T-cell (primary cell): ENCODE results near the gene MBNL3. TPM values are rescaled to one million over a fixed set of nuclear protein-coding genes. Genes with fewer than 3 reads are reported as not detected.

Experiments
- ATAC-seq, 4 experiments: fragments of 200-7000 bp in 3 of 4; fragments of 150-1000 bp in 1 of 4; cut with Tn5 transposase; replicated peaks in 1 of 4; 1 replicate in 3 of 4; 2 replicates in 1 of 4; pipeline ENCODE4 v1.10.0; 2021; ENCODE audit warnings: moderate library complexity in 3 of 4, mild to moderate bottlenecking in 2 of 4, moderate number of reproducible peaks in 1 of 4
- CTCF ChIA-PET, 2 donors: fragments of 300-600 bp; sonication (Branson Sonifier 250); formaldehyde crosslinking; loops; one replicate each; lab custom pipeline; 2022; ENCODE audit warnings: antibody characterized with exemption in 2 of 2; lab: Charles Lee
- POLR2A ChIA-PET, 2 donors: fragments of 300-600 bp; sonication (Branson Sonifier 250); formaldehyde crosslinking; loops; one replicate each; lab custom pipeline; 2022; ENCODE audit warnings: antibody characterized with exemption in 2 of 2; lab: Charles Lee
- DNase-seq, 35 experiments: peaks; one replicate each; pipeline versions ENCODE4 v3.0.0 to v3.0.0-alpha.2; 2013 to 2023
- H3K27ac ChIP-seq: one replicate; pipeline ENCODE4 v1.5.1; 2013; ENCODE audit warnings: low read length
- H3K27me3 ChIP-seq, 2 experiments: replicated peaks in 1 of 2; 1 replicate in 1 of 2; 2 replicates in 1 of 2; pipeline versions ENCODE4 v1.6.1 to v1.7.0; 2013; ENCODE audit warnings: low read length in 1 of 2, mixed read lengths in 1 of 2; ENCODE audit not compliant: control insufficient read depth in 2 of 2, insufficient read depth in 2 of 2; ENCODE audit errors: extremely low read depth in 1 of 2
- H3K36me3 ChIP-seq, 2 donors: 1 replicate in 1 of 2; 2 replicates in 1 of 2; pipeline versions ENCODE4 v1.6.1 to v1.7.0; 2013; ENCODE audit warnings: low read length in 1 of 2; ENCODE audit not compliant: control insufficient read depth in 2 of 2, insufficient read depth in 1 of 2; ENCODE audit errors: extremely low read depth in 1 of 2
- H3K4me1 ChIP-seq, 2 experiments: 1 replicate in 1 of 2; 2 replicates in 1 of 2; pipeline versions ENCODE4 v1.6.1 to v1.7.0; 2013; ENCODE audit warnings: low read length in 2 of 2, mixed read lengths in 1 of 2; ENCODE audit not compliant: insufficient read depth in 2 of 2, control insufficient read depth in 1 of 2; ENCODE audit errors: extremely low read depth in 1 of 2
- H3K4me3 ChIP-seq, 2 donors: 1 replicate in 1 of 2; 2 replicates in 1 of 2; pipeline versions ENCODE4 v1.5.1 to v1.7.0; 2013; ENCODE audit warnings: mild to moderate bottlenecking in 2 of 2, low read length in 1 of 2, moderate library complexity in 1 of 2; ENCODE audit not compliant: control insufficient read depth in 1 of 2; ENCODE audit errors: extremely low read depth in 1 of 2
- H3K9me3 ChIP-seq: 2 replicates; pipeline ENCODE4 v1.7.0; 2013
- H3K27ac Mint-ChIP-seq, 2 donors: one replicate each; pipeline ENCODE4 v1.8.0; 2020 to 2021; ENCODE audit warnings: mild to moderate bottlenecking in 2 of 2, mixed read lengths in 2 of 2
- H3K27me3 Mint-ChIP-seq, 2 donors: one replicate each; pipeline ENCODE4 v1.8.0; 2021 to 2022; ENCODE audit warnings: mixed read lengths in 2 of 2
- H3K36me3 Mint-ChIP-seq: one replicate; pipeline ENCODE4 v1.8.0; 2021; ENCODE audit warnings: mixed read lengths
- H3K4me1 Mint-ChIP-seq, 3 donors: one replicate each; pipeline ENCODE4 v1.8.0; 2020 to 2022; ENCODE audit warnings: mixed read lengths in 3 of 3, mild to moderate bottlenecking in 1 of 3
- H3K4me3 Mint-ChIP-seq, 3 donors: one replicate each; pipeline ENCODE4 v1.8.0; 2020 to 2022; ENCODE audit warnings: mild to moderate bottlenecking in 3 of 3, mixed read lengths in 3 of 3, moderate library complexity in 3 of 3
- H3K9me3 Mint-ChIP-seq, 3 donors: one replicate each; pipeline ENCODE4 v1.8.0; 2020 to 2022; ENCODE audit warnings: mixed read lengths in 3 of 3
- WGBS: methylation state at CpG from one replicate; pipeline ENCODE4 v1.1.5; 2013; ENCODE audit warnings: missing lambda C conversion rate; ENCODE audit not compliant: insufficient coverage; 5-methylcytosine and 5-hydroxymethylcytosine counted together
- total RNA-seq, 35 experiments: library from RNA in 6 of 35; stranded (reverse) in 6 of 35; fragments of 120-200 nt in 1 of 35; gene quantifications; one replicate each; pipeline versions ENCODE4 v1.2.1 to v1.2.4 and lab custom pipeline; 2013 to 2026

MBNL3 gene
- total RNA-seq, 5 donors from 2014 or later (not counting 1 experiment from before 2014, with no cell fraction given) = 23.3 to 39.5 (median 27.2) TPM

DNA sequence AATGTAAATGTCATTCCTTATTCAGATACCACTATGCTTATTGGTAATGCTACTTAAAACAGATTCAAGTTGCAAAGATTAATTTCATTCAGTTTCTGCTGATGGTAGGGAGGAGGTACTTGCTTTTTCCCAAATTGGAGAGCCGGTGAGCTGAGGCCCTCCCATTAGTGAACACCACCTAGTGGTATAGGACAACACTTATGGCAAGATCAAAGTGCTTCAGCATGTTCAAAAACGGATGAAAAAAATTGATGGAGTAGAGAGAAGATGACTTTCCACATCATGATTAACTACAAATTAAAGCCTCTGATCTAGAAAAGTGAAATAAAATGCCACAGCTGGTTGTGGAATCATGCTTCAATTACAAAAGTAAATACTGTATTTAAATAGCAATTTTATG lies 112.9 kb downstream of the MBNL3 start:
- peaks cover 3% of the 10 kb centered on the region for H3K36me3 Mint-ChIP-seq
- H3K27me3 ChIP-seq = no peaks in the 10 kb centered on the region
- H3K27ac Mint-ChIP-seq = no peak overlapping the region
- no peaks in the 10 kb centered on the region for H3K9me3 ChIP-seq
- ATAC-seq (no peak), DNase-seq (no peak)
- peaks cover 0 to 7% of the 10 kb centered on the region in 2 donors for H3K27me3 Mint-ChIP-seq
- H3K4me3 ChIP-seq = no peak overlapping the region
- ChIA-PET CTCF (no interaction called here), POLR2A (no interaction called here)
- H3K4me1 ChIP-seq = no peaks in the 10 kb centered on the region
- H3K9me3 Mint-ChIP-seq = no peaks in the 10 kb centered on the region
- no peaks in the 10 kb centered on the region for H3K4me1 Mint-ChIP-seq
- WGBS = no CpG with 5 or more reads among the region's 2 CpGs
- no peak overlapping the region for H3K4me3 Mint-ChIP-seq
- no peak overlapping the region for H3K27ac ChIP-seq
- peaks cover 0 to 2% of the 10 kb centered on the region in 2 donors for H3K36me3 ChIP-seq

- H3K4me3 Mint-ChIP-seq = no peak overlapping the region
- H3K27me3 ChIP-seq = no peaks in the 10 kb centered on the region
- peaks cover 0 to 3% of the 10 kb centered on the region in 2 donors for H3K27me3 Mint-ChIP-seq
- H3K4me1 Mint-ChIP-seq = no peaks in the 10 kb centered on the region
- no peak for DNase-seq
- no peaks in the 10 kb centered on the region for H3K9me3 Mint-ChIP-seq
- no peak overlapping the region for H3K27ac ChIP-seq
- POLR2A ChIA-PET = no interaction called here
- no peaks in the 10 kb centered on the region for H3K4me1 ChIP-seq
- H3K27ac Mint-ChIP-seq = no peak overlapping the region
- H3K36me3 Mint-ChIP-seq = no peaks in the 10 kb centered on the region
- H3K9me3 ChIP-seq = no peaks in the 10 kb centered on the region
- no peak for ATAC-seq
- CTCF ChIA-PET = no interaction called here
- 86% methylated on average over 1 of the region's 3 CpGs for WGBS
- no peaks in the 10 kb centered on the region for H3K36me3 ChIP-seq
- H3K4me3 ChIP-seq = no peak overlapping the region
These were observed 115.2 kb downstream of the MBNL3 start for GRCh38 chrX:132373610-132374009.

DNA sequence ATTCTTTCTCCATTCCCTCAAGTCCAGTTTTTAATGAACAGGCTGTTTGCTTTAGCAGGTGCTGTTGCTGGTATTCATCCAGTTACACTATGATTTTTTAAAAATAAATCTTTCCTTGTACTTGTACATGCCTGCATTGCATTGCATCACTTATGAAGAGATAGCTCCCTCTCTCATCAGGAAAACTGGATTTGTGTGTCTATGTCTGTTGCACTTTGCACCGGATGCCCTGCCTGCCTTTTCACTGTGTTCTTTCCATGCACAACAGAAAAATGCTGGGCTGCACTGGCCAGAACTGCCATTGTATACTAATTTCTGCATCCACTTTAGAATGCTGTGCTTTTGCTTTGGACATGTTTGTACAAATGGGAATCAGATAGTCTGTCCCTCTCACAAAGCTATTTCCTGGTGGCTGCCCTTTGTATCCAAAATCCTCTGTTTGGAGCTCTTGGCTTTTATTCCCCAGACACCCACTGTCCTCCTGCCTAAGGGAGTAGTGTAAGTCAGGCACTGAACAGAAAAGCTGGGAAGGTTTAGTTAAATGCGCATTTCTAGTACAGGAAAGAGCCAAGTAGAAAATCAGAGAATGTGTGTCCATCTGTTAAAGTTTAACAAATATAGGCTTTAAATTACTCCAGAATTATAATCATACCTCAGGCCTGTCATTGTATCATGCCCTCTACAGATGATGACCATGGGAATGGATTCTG lies 119.1 kb downstream of the MBNL3 start:
- Mint-ChIP-seq H3K27me3 (peaks cover 0 to 4% of the 10 kb centered on the region in 2 donors), H3K36me3 (no peaks in the 10 kb centered on the region), H3K4me3 (no peak overlapping the region), H3K9me3 (no peaks in the 10 kb centered on the region), H3K27ac (no peak overlapping the region), H3K4me1 (peaks cover 0 to under 1% (median 0%) of the 10 kb centered on the region in 3 donors)
- Histone ChIP-seq H3K4me1 (no peaks in the 10 kb centered on the region), H3K36me3 (no peaks in the 10 kb centered on the region), H3K27ac (no peak overlapping the region), H3K9me3 (no peaks in the 10 kb centered on the region), H3K27me3 (no peaks in the 10 kb centered on the region), H3K4me3 (no peak overlapping the region)
- no peak for ATAC-seq
- no peak for DNase-seq
- POLR2A ChIA-PET = no interaction called here
- CTCF ChIA-PET = interaction anchor here in 1 of 2 donors (0.5 kb wide), 1 partner anchor 24 kb away, joined by 5 read pairs; no protein-coding TSS in a partner anchor
- no CpG with 5 or more reads among the region's 2 CpGs for WGBS

DNA sequence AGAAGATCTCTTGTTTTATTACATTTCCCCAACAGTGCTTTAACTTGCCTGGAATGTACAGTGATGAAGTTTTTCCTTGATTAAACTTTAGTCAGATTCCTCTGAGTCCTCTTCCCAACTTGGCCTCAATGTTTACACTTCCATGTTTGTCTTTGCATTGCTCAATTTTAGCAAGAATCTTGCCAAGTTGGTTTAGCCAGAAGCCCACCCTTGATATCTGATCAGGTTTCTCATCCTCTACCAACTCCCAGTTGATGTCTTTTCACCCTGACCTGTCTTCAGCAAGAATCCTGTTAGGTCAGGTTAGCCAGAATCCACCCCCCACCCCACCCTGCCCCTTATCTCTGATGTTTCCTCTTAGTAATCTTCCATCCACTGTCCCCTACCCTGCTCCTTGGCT lies 120.9 kb downstream of the MBNL3 start:
- H3K27me3 ChIP-seq = no peaks in the 10 kb centered on the region
- no peaks in the 10 kb centered on the region for H3K36me3 ChIP-seq
- H3K27ac Mint-ChIP-seq = no peak overlapping the region
- CTCF ChIA-PET = no interaction called here
- H3K4me1 ChIP-seq = no peaks in the 10 kb centered on the region
- no peak overlapping the region for H3K27ac ChIP-seq
- peaks cover 0 to 2% (median 0%) of the 10 kb centered on the region in 3 donors for H3K4me1 Mint-ChIP-seq
- H3K9me3 ChIP-seq = no peaks in the 10 kb centered on the region
- peaks cover 5% of the 10 kb centered on the region for H3K36me3 Mint-ChIP-seq
- DNase-seq (no peak), ATAC-seq (no peak)
- no peak overlapping the region for H3K4me3 ChIP-seq
- no peaks in the 10 kb centered on the region for H3K9me3 Mint-ChIP-seq
- peaks cover 0 to 4% of the 10 kb centered on the region in 2 donors for H3K27me3 Mint-ChIP-seq
- H3K4me3 Mint-ChIP-seq = no peak overlapping the region
- POLR2A ChIA-PET = no interaction called here

DNA sequence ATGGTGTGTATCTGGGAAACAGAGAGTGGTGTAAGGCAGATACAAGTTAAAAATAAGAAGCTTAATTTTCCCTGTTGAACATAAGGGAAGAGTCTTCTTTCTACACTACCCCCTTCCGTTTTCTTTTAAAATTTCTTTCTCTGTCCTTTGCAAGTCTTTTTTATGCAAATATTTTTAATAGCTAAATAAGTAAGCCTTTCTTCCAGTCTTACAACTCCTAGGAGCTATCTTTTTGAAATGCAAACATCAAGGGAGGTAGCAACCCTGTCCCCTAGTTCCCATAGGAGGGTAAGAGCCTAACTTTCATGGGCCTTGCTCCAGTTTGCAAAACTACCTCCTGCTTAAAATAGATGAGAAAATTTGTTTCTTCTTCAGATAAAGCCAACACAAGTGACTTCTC lies 121.5 kb downstream of the MBNL3 start:
- no peak overlapping the region for H3K4me3 ChIP-seq
- H3K36me3 ChIP-seq = no peaks in the 10 kb centered on the region
- Mint-ChIP-seq H3K9me3 (no peaks in the 10 kb centered on the region), H3K4me1 (peaks cover 0 to 2% (median 0%) of the 10 kb centered on the region in 3 donors), H3K36me3 (peaks cover 5% of the 10 kb centered on the region), H3K4me3 (no peak overlapping the region), H3K27ac (no peak overlapping the region), H3K27me3 (peaks cover 0 to 4% of the 10 kb centered on the region in 2 donors)
- ATAC-seq (no peak), DNase-seq (no peak)
- H3K4me1 ChIP-seq = no peaks in the 10 kb centered on the region
- no peaks in the 10 kb centered on the region for H3K9me3 ChIP-seq
- WGBS = no CpG with 5 or more reads among the region's 1 CpG
- no peaks in the 10 kb centered on the region for H3K27me3 ChIP-seq
- ChIA-PET POLR2A (no interaction called here), CTCF (no interaction called here)
- H3K27ac ChIP-seq = no peak overlapping the region

DNA sequence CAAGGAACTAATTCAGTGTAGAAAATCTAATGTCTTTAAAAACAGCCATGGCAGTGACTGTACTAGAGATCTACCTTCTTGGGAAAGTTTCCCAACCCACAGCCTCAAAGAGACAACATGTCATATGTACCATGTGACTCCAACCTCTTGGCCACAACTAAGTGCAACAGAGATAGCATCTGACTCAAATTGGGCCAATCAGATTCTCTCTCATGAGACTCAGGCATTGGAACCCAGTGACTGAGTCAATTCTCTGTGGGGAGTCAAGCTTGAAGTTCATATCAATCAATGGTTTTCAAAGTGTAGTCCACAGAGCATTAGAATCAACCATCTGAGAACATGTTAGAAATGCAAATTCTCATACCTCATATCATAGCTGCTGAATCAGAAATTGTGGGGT lies 123.3 kb downstream of the MBNL3 start:
- H3K36me3 Mint-ChIP-seq = peaks cover 5% of the 10 kb centered on the region
- ChIA-PET CTCF (no interaction called here), POLR2A (no interaction called here)
- H3K9me3 Mint-ChIP-seq = no peaks in the 10 kb centered on the region
- DNase-seq (no peak), ATAC-seq (no peak)
- Histone ChIP-seq H3K27me3 (no peaks in the 10 kb centered on the region), H3K9me3 (no peaks in the 10 kb centered on the region), H3K36me3 (no peaks in the 10 kb centered on the region), H3K4me3 (no peak overlapping the region), H3K27ac (no peak overlapping the region), H3K4me1 (no peaks in the 10 kb centered on the region)
- H3K27me3 Mint-ChIP-seq = peaks cover 0 to 4% of the 10 kb centered on the region in 2 donors
- H3K27ac Mint-ChIP-seq = no peak overlapping the region
- peaks cover 0 to 2% (median 0%) of the 10 kb centered on the region in 3 donors for H3K4me1 Mint-ChIP-seq
- H3K4me3 Mint-ChIP-seq = no peak overlapping the region
